Upper lobe of right lung (tissue), 1 donor: ENCODE data around the gene THUMPD2. TPM values are rescaled to one million over a fixed set of nuclear protein-coding genes. Genes with fewer than 3 reads are reported as not detected.

Experiments
- ATAC-seq: fragments of 200-7000 bp; cut with Tn5 transposase; one replicate; pipeline ENCODE4 v1.9.1; 2020; ENCODE audit warnings: mild to moderate bottlenecking, moderate library complexity
- DNase-seq: peaks from one replicate; pipeline ENCODE4 v3.0.0-alpha.2; 2020
- H3K27ac ChIP-seq: fragments of 200-600 bp; one replicate; pipeline ENCODE4 v1.8.0; 2022
- H3K27me3 ChIP-seq: fragments of 200-600 bp; one replicate; pipeline ENCODE4 v1.8.0; 2022; ENCODE audit warnings: mild to moderate bottlenecking
- H3K36me3 ChIP-seq: fragments of 200-600 bp; one replicate; pipeline ENCODE4 v1.8.0; 2022
- H3K4me1 ChIP-seq: fragments of 200-600 bp; one replicate; pipeline ENCODE4 v1.8.0; 2022
- H3K4me3 ChIP-seq: fragments of 200-600 bp; one replicate; pipeline ENCODE4 v1.8.0; 2022; ENCODE audit warnings: mild to moderate bottlenecking
- H3K9me3 ChIP-seq: fragments of 200-600 bp; one replicate; pipeline ENCODE4 v1.8.0; 2022
- CTCF ChIP-seq: fragments of 200-600 bp; IDR thresholded peaks from one replicate; pipeline ENCODE4 v1.8.0; 2022; ENCODE audit warnings: antibody characterized with exemption
- intact Hi-C: fragments of 100-400 bp; cut with DNase I; formaldehyde crosslinking; loops from one replicate; pipeline ENCODE4 v1.11.0; 2022
- total RNA-seq: library from RNA; stranded (reverse); fragmentation: NEBNext Ultra II Directional; extraction: Animal tissue kit (Norgen Biotek cat#: 25700); gene quantifications from one replicate; pipeline ENCODE4 v1.2.1, GENCODE V29; 2021
- donor health status: DM: no; HTN: yes; CAD: no; lungs with severe emphysema.

The THUMPD2 gene
- total RNA-seq, 1 donor from 2014 or later = 10.7 TPM

GRCh38 chr2:39735648-39736047 is 43.4 kb downstream of the THUMPD2 start:
- intact Hi-C loops = no loop called here
- no peaks in the 10 kb centered on the region for H3K9me3 ChIP-seq
- H3K27ac ChIP-seq = no peak overlapping the region
- DNase-seq (no peak), ATAC-seq (no peak)
- TF ChIP-seq CTCF = no peak
- no peaks in the 10 kb centered on the region for H3K27me3 ChIP-seq
- peaks cover 34% of the 10 kb centered on the region for H3K36me3 ChIP-seq
- peaks cover 4% of the 10 kb centered on the region for H3K4me1 ChIP-seq
- no peak overlapping the region for H3K4me3 ChIP-seq

DNA sequence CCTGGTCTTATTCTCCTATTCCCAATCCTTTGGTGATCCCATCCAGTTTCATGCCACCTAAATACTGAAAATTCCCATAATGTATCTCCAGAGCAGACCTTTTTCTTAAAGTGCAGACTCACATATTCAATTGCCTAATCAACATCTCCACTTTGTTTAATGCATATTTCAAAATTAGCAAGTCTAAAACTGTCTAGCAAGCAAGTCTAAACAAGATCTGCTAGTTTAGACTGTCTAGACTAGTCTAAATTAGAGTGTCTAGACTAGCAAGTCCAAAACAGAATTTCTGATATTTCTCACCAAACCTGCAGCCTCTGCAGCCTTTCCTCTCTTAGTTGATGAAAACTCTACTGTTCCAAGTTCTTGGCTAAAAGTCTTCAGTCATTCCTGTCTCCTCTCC is 44.6 kb downstream of the THUMPD2 start:
- no peaks in the 10 kb centered on the region for H3K27me3 ChIP-seq
- H3K9me3 ChIP-seq = no peaks in the 10 kb centered on the region
- H3K27ac ChIP-seq = no peak overlapping the region
- DNase-seq (no peak), ATAC-seq (no peak)
- H3K4me1 ChIP-seq = peaks cover 4% of the 10 kb centered on the region
- intact Hi-C loops = no loop called here
- no peak for TF ChIP-seq CTCF
- H3K36me3 ChIP-seq = peaks cover 23% of the 10 kb centered on the region
- H3K4me3 ChIP-seq = no peak overlapping the region

DNA sequence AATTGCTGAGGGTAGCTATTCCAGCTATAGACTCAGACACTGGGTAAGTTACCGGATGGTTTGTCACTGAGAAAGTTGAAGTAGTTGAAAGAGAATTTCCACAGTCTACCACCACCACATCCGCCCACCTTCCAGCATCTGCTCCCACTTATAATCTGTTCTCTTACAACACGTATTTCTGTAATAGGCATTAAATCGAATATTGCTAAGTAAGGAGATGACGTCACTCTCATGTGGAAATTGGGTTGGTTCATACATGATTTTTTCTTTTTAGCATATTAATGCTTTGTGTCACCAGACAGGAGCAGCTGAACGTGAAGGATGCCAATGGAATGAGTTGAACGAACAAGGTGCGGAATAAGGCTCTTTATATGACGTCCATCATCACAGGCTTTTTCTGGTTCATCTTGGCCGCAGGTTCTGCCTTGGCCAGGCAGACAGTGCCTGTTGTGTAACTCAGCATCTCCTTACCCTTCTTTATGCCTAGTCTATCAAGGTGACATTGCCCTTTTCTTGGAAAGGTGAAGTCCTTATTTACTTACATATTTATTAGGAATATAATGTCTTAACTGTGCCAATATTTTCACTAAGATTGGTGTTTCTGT is 45.9 kb downstream of the THUMPD2 start:
- H3K4me3 ChIP-seq = no peak overlapping the region
- peaks cover 19% of the 10 kb centered on the region for H3K36me3 ChIP-seq
- intact Hi-C loops = no loop called here
- H3K9me3 ChIP-seq = no peaks in the 10 kb centered on the region
- no peak overlapping the region for H3K27ac ChIP-seq
- DNase-seq (no peak), ATAC-seq (no peak)
- no peak for TF ChIP-seq CTCF
- H3K4me1 ChIP-seq = peaks cover 4% of the 10 kb centered on the region
- H3K27me3 ChIP-seq = no peaks in the 10 kb centered on the region

DNA sequence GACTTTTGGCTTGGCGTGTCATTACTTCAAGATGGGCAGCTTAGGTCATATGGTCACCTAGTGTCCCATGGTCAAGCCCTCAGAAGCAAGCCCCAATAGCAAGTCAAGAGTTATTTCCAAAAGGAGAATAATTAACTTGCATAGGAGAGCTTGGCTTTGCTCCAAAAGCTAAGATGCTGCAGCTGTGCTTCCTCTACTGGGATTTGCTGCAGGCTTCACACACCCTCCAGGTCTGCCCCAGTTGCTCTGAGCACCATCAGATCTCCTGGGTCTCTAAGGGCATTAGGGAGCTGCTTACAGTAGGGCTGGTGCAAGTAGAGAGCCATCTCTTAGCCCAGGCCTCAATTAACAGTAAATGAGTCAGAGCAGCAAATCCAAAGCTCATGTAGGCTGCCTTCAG is 46.6 kb downstream of the THUMPD2 start:
- peaks cover 4% of the 10 kb centered on the region for H3K4me1 ChIP-seq
- H3K36me3 ChIP-seq = peaks cover 19% of the 10 kb centered on the region
- ATAC-seq (no peak), DNase-seq (no peak)
- H3K27me3 ChIP-seq = no peaks in the 10 kb centered on the region
- no peak overlapping the region for H3K27ac ChIP-seq
- H3K4me3 ChIP-seq = no peak overlapping the region
- intact Hi-C loops = no loop called here
- no peak for TF ChIP-seq CTCF
- no peaks in the 10 kb centered on the region for H3K9me3 ChIP-seq

DNA sequence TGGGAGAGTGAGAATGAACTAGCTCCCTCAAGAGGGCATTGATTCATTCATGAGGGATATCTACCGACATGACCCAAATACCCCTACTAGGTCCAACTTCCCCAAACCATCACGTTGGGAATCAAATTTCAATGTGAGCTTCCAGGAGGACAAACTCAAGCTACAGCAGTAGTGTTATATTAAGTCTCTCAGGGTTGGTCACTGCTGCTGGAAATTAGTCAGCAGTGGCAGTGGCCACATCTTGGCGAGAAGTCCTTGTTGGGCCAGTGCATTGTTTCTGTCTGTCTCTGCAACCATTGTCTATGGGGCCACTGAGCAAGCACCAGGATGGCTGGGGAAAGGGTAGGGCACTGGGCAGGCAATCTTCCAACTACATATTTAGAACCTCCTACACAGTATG is 47.5 kb downstream of the THUMPD2 start:
- Histone ChIP-seq H3K36me3 (peaks cover 16% of the 10 kb centered on the region), H3K4me1 (peaks cover 4% of the 10 kb centered on the region), H3K9me3 (no peaks in the 10 kb centered on the region), H3K27me3 (no peaks in the 10 kb centered on the region), H3K27ac (no peak overlapping the region), H3K4me3 (no peak overlapping the region)
- DNase-seq (no peak), ATAC-seq (no peak)
- intact Hi-C loops = no loop called here
- no peak for TF ChIP-seq CTCF
